NCI-H146 (cell line): ENCODE results near the gene CYP4A22.
"Not testable (repeated sequence)": the region's sequence is repeated elsewhere in the genome, so short reads cannot be mapped to it uniquely, and the experiment has no call there.

Experiments
- DNase-seq: peaks from one replicate; lab custom pipeline; 2025; lab: John Stamatoyannopoulos, UW

Gene CYP4A22, protein sequence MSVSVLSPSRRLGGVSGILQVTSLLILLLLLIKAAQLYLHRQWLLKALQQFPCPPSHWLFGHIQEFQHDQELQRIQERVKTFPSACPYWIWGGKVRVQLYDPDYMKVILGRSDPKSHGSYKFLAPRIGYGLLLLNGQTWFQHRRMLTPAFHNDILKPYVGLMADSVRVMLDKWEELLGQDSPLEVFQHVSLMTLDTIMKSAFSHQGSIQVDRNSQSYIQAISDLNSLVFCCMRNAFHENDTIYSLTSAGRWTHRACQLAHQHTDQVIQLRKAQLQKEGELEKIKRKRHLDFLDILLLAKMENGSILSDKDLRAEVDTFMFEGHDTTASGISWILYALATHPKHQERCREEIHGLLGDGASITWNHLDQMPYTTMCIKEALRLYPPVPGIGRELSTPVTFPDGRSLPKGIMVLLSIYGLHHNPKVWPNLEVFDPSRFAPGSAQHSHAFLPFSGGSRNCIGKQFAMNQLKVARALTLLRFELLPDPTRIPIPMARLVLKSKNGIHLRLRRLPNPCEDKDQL

DNA sequence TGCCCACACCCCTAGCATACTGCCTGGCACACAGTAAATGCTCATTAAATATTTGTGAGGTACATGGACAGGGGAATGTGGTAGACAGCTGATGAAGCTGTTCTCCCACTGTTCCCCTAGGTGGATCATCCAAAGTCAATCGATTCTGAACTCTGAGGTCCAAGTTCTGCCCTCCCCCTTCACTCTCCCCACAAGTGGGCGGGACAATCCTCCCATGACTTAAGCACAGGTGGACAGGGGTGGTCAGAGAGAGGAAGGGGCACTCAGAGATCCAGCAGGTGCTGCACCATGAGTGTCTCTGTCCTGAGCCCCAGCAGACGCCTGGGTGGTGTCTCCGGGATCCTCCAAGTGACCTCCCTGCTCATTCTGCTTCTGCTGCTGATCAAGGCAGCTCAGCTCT lies at the start of gene CYP4A22:
Gene CYP4A22, plus strand, starts transcription at position 244 of the 400 bp plus-strand sequence. Its CDS starts 45 bp downstream, at position 289.
- DNase-seq: no peak

DNA sequence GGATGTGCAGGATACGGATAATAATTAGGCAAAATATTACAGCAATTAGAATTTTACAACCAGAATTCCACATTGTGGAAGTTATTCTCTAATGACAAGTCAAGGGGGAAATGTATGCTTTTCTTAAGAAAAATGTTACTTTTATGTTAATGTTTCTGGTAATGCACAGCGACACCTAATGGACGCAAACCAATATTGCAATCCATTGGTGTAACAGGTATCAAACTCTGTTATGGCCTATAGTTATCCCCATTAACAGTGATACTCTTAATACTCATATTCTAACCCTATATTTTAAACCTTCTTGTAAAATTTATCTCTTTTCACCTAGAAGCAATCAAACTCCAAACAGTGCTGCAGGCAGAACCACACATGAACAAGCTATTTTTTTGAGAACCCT lies 47.9 kb upstream of the CYP4A22 start:
- not testable (repeated sequence) for DNase-seq

DNA sequence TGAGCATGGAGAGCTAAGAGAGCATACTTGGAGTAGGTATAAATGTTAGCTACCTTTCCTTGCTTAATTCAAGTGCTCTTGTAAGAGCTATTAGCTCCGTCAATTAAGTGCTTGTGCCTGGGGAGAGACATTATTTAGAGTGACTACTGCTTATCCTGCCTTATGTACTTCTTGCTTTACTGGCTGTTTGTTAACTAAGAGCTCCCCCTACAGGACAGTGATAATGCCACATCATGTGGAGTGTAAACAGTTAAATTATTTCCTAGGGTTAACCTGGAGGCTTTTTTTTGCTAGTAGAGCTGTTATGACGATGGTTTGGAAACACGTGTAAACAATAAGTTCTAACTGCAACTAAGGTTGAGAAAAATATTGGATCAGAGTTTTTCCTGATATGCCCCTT lies 45.8 kb upstream of the CYP4A22 start:
- not testable (repeated sequence) for DNase-seq

DNA sequence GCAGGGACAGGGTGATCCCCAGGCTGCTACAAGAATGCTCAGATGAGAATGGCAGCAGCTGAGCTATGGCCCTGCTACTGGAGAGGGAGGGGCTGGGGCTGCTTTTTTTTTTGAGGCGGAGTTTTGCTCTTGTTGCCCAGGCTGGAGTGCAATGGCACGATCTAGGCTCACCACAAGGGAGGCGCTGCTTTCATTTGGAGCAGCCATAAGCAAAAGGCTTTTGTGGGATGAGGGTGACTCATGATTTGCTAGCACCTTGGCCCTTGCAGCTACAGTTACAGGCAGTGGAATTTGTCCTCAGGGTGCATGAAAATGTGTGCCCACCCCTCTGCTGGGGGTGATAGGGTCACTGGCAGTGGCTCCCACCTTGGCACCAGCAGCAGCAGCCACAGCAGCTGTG lies 32.4 kb upstream of the CYP4A22 start:
- DNase-seq: no peak

GRCh38 chr1:47106792-47107191 lies 30.4 kb upstream of the CYP4A22 start:
- DNase-seq: no peak

DNA sequence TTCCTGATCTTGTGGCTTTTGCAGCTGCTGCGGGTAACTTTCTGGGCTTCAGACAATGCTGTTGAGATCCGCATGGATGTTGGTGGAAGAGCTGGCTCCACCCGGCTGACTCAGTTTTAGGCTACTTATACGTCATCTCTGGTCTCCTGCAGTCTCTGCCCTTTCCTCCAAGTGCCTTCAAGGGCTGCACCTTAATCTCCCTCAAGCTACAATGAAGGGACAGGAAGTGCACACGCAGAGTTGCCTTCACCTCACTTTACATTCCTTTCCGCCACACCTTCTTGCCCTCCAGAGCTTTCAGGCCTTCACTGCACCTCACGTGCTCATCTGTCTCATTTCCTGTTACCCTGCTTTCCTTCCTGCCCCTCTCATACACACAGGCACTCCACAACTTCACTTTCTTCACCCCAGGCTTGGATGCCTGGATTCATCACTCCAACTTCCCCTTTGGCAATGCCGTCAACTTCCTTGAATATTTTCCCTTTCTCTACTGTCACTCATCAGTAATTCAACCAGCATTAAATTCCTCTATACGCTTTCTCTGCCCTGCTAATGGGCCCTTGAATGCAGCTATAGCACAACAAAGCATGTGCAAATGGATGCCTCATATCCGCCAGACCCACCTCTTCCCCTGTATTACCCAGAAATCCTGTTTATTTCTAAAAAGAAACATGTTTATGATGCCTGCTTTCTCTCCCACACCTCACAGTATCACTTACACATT lies 29.2 kb upstream of the CYP4A22 start:
- DNase-seq: not testable (repeated sequence)

DNA sequence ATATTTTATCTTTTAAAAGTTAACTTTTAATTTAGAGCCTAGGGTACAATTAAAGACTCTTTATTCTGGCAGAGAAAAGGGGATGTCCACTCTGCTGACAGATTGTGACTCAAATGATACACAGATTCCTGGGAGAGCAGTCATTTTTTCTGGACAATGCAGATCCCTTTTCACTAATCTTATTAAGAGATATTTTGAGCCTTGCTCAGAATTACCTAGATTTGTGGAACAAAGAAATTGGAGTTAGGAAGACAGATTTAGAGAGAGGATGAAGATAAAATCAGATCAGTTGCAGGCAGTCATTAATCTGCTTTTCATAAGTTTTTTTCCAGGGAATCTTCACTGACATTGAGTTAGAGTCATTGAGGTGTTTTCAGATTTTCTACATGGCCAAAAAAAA lies 27.8 kb upstream of the CYP4A22 start:
- not testable (repeated sequence) for DNase-seq

GRCh38 chr1:47113178-47113577 lies 24.1 kb upstream of the CYP4A22 start:
- DNase-seq: no peak

DNA sequence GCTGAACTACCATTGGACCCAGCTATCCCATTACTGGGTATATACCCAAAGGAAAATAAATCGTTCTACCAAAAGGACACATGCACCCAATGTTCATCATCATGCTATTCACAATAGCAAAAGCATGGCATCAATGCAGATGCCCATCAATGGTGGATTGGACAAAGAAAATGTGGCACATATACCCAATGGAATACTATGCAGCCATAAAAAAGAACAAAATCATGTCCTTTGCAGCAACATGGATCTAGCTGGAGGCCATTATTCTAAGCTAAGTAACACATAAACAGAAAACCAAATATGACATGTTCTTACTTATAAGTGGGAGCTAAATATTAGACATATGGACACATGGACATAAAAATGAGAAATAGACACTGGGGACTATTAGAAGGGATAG lies 16.2 kb upstream of the CYP4A22 start:
- DNase-seq: not testable (repeated sequence)

GRCh38 chr1:47124834-47125233 lies 12.4 kb upstream of the CYP4A22 start:
- DNase-seq: not testable (repeated sequence)

DNA sequence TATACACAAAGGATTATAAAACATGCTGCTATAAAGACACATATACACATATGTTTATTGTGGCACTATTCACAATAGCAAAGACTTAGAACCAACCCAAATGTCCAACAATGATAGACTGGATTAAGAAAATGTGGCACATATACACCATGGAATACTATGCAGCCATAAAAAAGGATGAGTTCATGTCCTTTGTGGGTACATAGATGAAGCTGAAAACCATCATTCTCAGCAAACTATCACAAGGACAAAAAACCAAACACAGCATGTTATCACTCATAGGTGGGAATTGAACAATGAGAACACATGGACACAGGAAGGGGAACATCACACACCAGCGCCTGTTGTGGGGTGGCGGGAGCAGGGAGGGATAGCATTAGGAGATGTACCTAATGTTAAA lies 10.2 kb upstream of the CYP4A22 start:
- not testable (repeated sequence) for DNase-seq

DNA sequence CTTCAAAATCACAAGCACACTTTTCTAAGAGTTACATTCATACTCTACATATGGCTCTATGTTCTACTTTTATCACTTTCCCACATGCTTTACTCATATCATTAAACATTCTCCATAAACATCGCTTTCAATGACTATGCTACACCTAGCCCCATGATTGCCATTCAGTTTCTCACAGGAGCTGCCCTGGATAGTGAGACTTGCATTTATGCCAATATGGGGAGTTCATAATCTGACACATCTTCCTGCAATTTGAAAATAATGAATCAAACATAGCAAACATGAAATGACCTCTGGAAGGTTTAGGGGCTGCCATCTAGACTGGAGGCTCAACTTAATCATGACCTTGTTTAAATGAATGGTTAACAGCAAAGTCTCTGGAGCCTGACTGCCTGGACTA lies 9.0 kb upstream of the CYP4A22 start:
- DNase-seq: no peak

GRCh38 chr1:47128854-47129253 lies 8.4 kb upstream of the CYP4A22 start:
- not testable (repeated sequence) for DNase-seq

GRCh38 chr1:47129489-47130230 lies 7.6 kb upstream of the CYP4A22 start:
- not testable (repeated sequence) for DNase-seq

DNA sequence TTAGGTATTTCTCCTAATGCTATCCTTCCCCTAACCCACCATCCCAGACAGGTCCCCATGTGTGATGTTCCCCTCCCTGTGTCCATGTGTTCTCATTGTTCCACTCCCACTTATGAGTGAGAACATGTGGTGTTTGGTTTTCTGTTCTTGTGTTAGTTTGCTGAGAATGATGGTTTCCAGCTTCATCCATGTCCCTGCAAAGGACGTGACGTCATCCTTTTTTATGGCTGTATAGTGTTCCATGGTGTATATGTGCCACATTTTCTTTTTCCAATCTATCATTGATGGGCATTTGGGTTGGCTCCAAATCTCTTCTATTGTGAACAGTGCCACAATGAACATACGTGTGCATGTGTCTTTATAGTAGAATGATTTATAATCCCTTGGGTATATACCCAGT lies 4.6 kb upstream of the CYP4A22 start:
- DNase-seq: not testable (repeated sequence)

- DNase-seq: no peak
These were observed 829 bp downstream of the CYP4A22 start for GRCh38 chr1:47137925-47138615.

DNA sequence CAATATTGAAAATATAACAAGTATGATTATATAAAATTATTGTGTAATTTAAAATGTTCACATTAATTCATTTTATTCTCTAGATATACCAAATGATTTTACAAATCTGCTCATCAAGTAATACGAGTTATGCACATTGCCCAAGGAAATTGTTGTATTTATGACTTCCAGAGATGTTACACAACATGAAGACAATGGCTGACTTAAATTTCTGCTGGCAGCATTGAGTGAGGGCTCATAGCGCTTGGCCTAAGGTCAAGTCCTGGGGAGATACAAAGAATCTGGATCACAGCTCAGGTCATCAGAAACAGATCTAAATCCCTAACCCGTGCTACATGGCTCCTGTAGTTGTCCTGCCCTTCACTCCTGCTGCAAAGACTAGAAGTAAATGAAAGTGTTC lies 3.1 kb downstream of the CYP4A22 start:
- DNase-seq: not testable (repeated sequence)

DNA sequence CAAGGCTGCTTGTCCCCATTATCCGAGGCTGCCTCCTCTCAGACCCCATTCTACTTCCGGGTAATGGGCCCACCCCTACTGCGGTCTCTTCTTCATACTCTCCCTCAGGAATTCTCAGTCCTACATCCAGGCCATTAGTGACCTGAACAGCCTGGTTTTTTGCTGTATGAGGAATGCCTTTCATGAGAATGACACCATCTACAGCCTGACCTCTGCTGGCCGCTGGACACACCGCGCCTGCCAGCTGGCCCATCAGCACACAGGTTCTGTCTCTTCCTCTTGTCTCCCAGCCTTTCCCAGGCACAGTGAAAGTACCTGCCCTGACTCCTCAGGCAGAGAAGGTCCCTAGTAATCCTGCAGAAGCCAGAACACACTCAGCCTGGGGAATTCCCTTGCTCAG lies 6.4 kb downstream of the CYP4A22 start:
- DNase-seq: not testable (repeated sequence)

GRCh38 chr1:47146495-47146894 lies 9.3 kb downstream of the CYP4A22 start:
- not testable (repeated sequence) for DNase-seq

DNA sequence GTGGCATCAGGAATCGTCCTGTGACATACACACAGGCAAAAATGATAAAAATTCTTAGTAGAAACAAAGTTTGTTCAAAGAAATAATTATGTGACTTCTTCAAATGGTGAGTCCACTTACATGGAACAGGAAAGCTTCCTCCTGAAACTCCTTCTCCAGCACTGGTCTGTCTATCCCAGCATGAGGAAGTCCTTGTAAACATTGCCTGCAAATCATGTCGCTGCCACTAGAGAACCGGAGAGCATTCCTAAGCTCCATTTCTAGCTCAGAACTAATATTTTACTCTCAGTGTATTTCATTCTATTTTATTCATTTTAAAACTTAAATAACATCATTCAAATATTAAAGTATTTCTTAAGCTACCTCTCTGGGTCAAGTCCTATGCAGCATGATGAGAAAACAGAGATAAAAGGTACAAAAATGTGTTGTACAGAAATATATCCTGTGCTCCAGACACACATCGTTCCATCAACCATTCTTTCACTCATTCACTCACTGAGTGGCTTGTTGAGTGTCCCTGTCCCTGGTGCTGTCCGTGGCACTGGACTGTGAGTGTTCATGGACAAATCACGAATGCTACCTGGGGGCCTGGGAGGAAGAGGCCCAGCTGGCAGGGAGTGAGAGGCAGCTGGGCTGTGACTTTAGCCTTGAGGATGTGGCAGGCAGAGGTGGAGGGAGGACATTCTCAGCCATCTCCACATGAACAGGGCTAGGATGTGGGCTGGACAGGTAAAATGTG lies 10.0 kb downstream of the CYP4A22 start:
- DNase-seq: no peak

GRCh38 chr1:47149162-47149561 lies 11.9 kb downstream of the CYP4A22 start:
- not testable (repeated sequence) for DNase-seq
